IMR-90 (cell line): ENCODE data around the gene MLKL. TPM values are rescaled to one million over a fixed set of nuclear protein-coding genes. Genes with fewer than 3 reads are reported as not detected.
A peak's percentile ranks its signal among the peaks of the same experiment; 100 is the strongest.

ENCODE experiments used
- ATAC-seq: fragments of 200-7000 bp; cut with Tn5 transposase; 2 replicates; pipeline ENCODE4 v1.9.1; 2020; ENCODE audit warnings: low read depth, mild to moderate bottlenecking, moderate library complexity
- BruUV-seq: library from RNA; stranded (reverse); fragments of 400-500 nt; replicated peaks from 2 replicates; lab custom pipeline; 2021; lab: Mats Ljungman, UMichigan
- CTCF ChIA-PET: fragments of 300-600 bp; formaldehyde crosslinking; extraction: SDS; loops from one replicate; lab custom pipeline; 2021; ENCODE audit warnings: antibody characterized with exemption; lab: Yijun Ruan, JAX
- POLR2A ChIA-PET: fragments of 300-600 bp; sonication (Branson Sonifier 250); formaldehyde crosslinking; loops from one replicate; lab custom pipeline; 2022; ENCODE audit warnings: antibody characterized with exemption; ENCODE audit not compliant: unreplicated experiment; lab: Charles Lee
- DNase-seq: peaks from one replicate; pipeline ENCODE4 v3.0.0; 2013
- H2AFZ ChIP-seq: replicated peaks from 2 replicates; pipeline ENCODE3; 2013; ENCODE audit warnings: low read length, mild to moderate bottlenecking; ENCODE audit not compliant: poor library complexity
- H2AK5ac ChIP-seq: 2 replicates; pipeline ENCODE4 v1.6.1; 2013; ENCODE audit warnings: low read depth, low read length, inconsistent platforms
- H2AK9ac ChIP-seq: replicated peaks from 2 replicates; pipeline ENCODE3; 2013; ENCODE audit warnings: mild to moderate bottlenecking, low read depth, low read length, moderate library complexity; ENCODE audit not compliant: poor library complexity
- H2BK120ac ChIP-seq: 2 replicates; pipeline ENCODE4 v1.6.1; 2013; ENCODE audit warnings: low read depth, low read length, inconsistent platforms
- H2BK15ac ChIP-seq: 3 replicates; pipeline ENCODE4 v1.6.1; 2013; ENCODE audit warnings: low read depth, low read length, inconsistent platforms
- H2BK20ac ChIP-seq: 2 replicates; pipeline ENCODE4 v1.6.1; 2013; ENCODE audit warnings: low read depth, mild to moderate bottlenecking, inconsistent platforms, low read length, moderate library complexity
- H2BK5ac ChIP-seq: 2 replicates; pipeline ENCODE4 v1.6.1; 2013; ENCODE audit warnings: mild to moderate bottlenecking, low read depth, low read length, inconsistent platforms; ENCODE audit not compliant: poor library complexity, severe bottlenecking
- H3K14ac ChIP-seq: replicated peaks from 2 replicates; pipeline ENCODE4 v1.6.1; 2013; ENCODE audit warnings: low read depth, low read length, inconsistent platforms
- H3K18ac ChIP-seq: 2 replicates; pipeline ENCODE4 v1.6.1; 2013; ENCODE audit warnings: low read depth, low read length, control low read depth
- H3K23ac ChIP-seq: 2 replicates; pipeline ENCODE4 v1.6.1; 2013; ENCODE audit warnings: low read depth, low read length, inconsistent platforms
- H3K27ac ChIP-seq: 2 replicates; pipeline ENCODE4 v1.5.1; 2013; ENCODE audit warnings: mild to moderate bottlenecking, control low read depth, low read length; ENCODE audit not compliant: insufficient read depth
- H3K27me3 ChIP-seq: 2 replicates; pipeline ENCODE4 v1.6.1; 2013; ENCODE audit warnings: low read length; ENCODE audit not compliant: control insufficient read depth, insufficient read depth
- H3K36me3 ChIP-seq: 2 replicates; pipeline ENCODE4 v1.6.1; 2013; ENCODE audit warnings: low read length, mixed read lengths; ENCODE audit not compliant: control insufficient read depth, insufficient read depth
- H3K4ac ChIP-seq: 2 replicates; pipeline ENCODE4 v1.6.1; 2013; ENCODE audit warnings: low read depth, low read length, inconsistent platforms
- H3K4me1 ChIP-seq: 2 replicates; pipeline ENCODE4 v1.6.1; 2013; ENCODE audit warnings: low read length, mixed read lengths; ENCODE audit not compliant: control insufficient read depth, insufficient read depth
- H3K4me2 ChIP-seq: 2 replicates; pipeline ENCODE4 v1.6.1; 2013; ENCODE audit warnings: low read depth, mild to moderate bottlenecking, control low read depth, low read length, moderate library complexity
- H3K4me3 ChIP-seq: 2 replicates; pipeline ENCODE4 v1.5.1; 2013; ENCODE audit warnings: low read depth, mild to moderate bottlenecking, control low read depth, low read length, moderate library complexity; ENCODE audit not compliant: insufficient read depth
- H3K56ac ChIP-seq: 2 replicates; pipeline ENCODE4 v1.6.1; 2013; ENCODE audit warnings: low read length, inconsistent platforms; ENCODE audit not compliant: insufficient read depth; ENCODE audit errors: extremely low read depth
- H3K79me1 ChIP-seq, 2 experiments: 2 replicates each; pipeline ENCODE4 v1.6.1; 2013; ENCODE audit warnings: low read length in 2 of 2, inconsistent platforms in 1 of 2, low read depth in 1 of 2
- H3K9ac ChIP-seq: 2 replicates; pipeline ENCODE4 v1.6.1; 2013; ENCODE audit warnings: low read depth, low read length, control low read depth
- H3K9me1 ChIP-seq: 2 replicates; pipeline ENCODE4 v1.6.1; 2013; ENCODE audit warnings: low read length, inconsistent platforms; ENCODE audit not compliant: insufficient read depth
- H3K9me3 ChIP-seq: 2 replicates; pipeline ENCODE4 v1.6.1; 2013; ENCODE audit warnings: low read length; ENCODE audit not compliant: control insufficient read depth, insufficient read depth
- H4K20me1 ChIP-seq: 2 replicates; pipeline ENCODE4 v1.6.1; 2013; ENCODE audit warnings: low read length, inconsistent platforms; ENCODE audit not compliant: insufficient read depth
- H4K5ac ChIP-seq: 2 replicates; pipeline ENCODE4 v1.6.1; 2013; ENCODE audit warnings: mild to moderate bottlenecking, low read depth, low read length, control low read depth
- H4K8ac ChIP-seq, 2 experiments: 2 replicates each; pipeline ENCODE4 v1.6.1; 2013; ENCODE audit warnings: low read depth in 2 of 2, low read length in 2 of 2, control low read depth in 1 of 2, inconsistent platforms in 1 of 2
- H4K91ac ChIP-seq: 2 replicates; pipeline ENCODE4 v1.6.1; 2013; ENCODE audit warnings: low read depth, low read length, inconsistent platforms; ENCODE audit not compliant: insufficient read depth
- WGBS, 2 experiments: methylation state at CpG; one replicate each; pipeline versions ENCODE4 v1.1.5 to v1.1.7; 2013; ENCODE audit warnings: missing lambda C conversion rate in 2 of 2; ENCODE audit not compliant: insufficient read length in 1 of 2; ENCODE audit errors: extremely low coverage in 2 of 2; 5-methylcytosine and 5-hydroxymethylcytosine counted together
- dilution Hi-C: fragments of 300-500 bp; cut with HindIII; formaldehyde crosslinking; loops from one replicate; pipeline ENCODE4 v1.14.3; 2018; ENCODE audit warnings: low sequenced_read_pairs; ENCODE audit not compliant: unreplicated experiment
- in situ Hi-C: fragments of 300-500 bp; cut with MboI; formaldehyde crosslinking; loops from 3 replicates; pipeline ENCODE4 v1.14.3; 2019; ENCODE audit warnings: low sequenced_read_pairs, inconsistent platforms, mixed read lengths
- intact Hi-C: fragments of 100-400 bp; cut with micrococcal nuclease; formaldehyde crosslinking; loops from 2 replicates; pipeline ENCODE4 v1.10.0; 2022
- polyA plus RNA-seq, 3 experiments: library from polyadenylated mRNA; depleted of rRNA; stranded (reverse); fragments of >200 nt; gene quantifications; 2 replicates each; pipeline ENCODE4 v1.2.3, GENCODE V29; 2012; ENCODE audit warnings: low replicate concordance in 1 of 3
- total RNA-seq: library from RNA; depleted of rRNA; stranded (reverse); fragments of >200 nt; gene quantifications from 2 replicates; pipeline ENCODE4 v1.2.3, GENCODE V29; 2012
- TF ChIP-seq, protein P1 (sequence below): fragments of 150-350 bp; IDR thresholded peaks from 2 replicates; pipeline ENCODE4 v1.6.1; 2017; ENCODE audit warnings: mild to moderate bottlenecking, antibody characterized with exemption, low read length, low read depth
- TF ChIP-seq, protein P2 (sequence below): conservative IDR thresholded peaks from 2 replicates; pipeline ENCODE4 v1.5.1; 2012; ENCODE audit warnings: mild to moderate bottlenecking, low read depth, low read length, improper control_type of control experiment

The MLKL gene
- total and polyA plus RNA-seq, 2 of the 4 experiments (the other 2 are of a cell fraction), result 3.6 to 4.5 TPM

DNA sequence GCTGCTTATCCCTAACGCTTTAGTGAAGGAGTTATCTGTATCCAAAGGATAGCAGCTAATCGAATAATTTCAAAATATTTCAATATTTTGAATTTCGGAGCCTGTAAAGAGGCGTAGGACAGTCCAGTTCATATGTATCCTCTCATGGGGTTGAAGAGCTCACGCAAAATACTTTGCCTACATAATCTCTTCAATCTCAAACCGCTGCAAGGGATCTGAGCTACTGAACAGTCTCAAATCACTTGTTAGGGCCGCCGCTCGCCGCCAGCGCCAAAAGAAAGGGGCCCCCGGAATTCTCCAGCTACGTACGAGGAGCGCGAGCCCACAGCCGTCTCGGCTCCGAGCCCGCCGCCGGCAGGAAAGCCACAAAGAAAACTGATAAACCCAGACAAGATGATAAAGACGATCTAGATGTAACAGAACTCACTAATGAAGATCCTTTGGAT is 33.4 kb downstream of the MLKL start:
- H3K4me2 ChIP-seq, result peak overlapping the region; percentile 96
- H2BK5ac ChIP-seq, result peak overlapping the region; percentile 49
- peak overlapping the region; percentile 62; the same call in 1 of the 3 replicates for H2BK15ac ChIP-seq
- H4K91ac ChIP-seq, result peak overlapping the region; percentile 46; the same call in 1 of the 2 replicates
- no peak for ATAC-seq
- H2BK20ac ChIP-seq, result no peak overlapping the region
- CTCF ChIA-PET, result interaction anchor here (0.6 kb wide), 2 partner anchors 27 to 184 kb away, joined by 3 to 6 read pairs; no protein-coding TSS in a partner anchor
- H3K9ac ChIP-seq, result peak overlapping the region; percentile 82
- intact Hi-C loops (no loop called here), dilution Hi-C loops (no loop called here), in situ Hi-C loops (no loop called here)
- peaks cover 20 to 22% of the 10 kb centered on the region in 2 experiments for H3K79me1 ChIP-seq
- no peaks in the 10 kb centered on the region for H3K27me3 ChIP-seq
- peak overlapping the region; percentile 23; the same call in 1 of the 2 replicates for H3K14ac ChIP-seq
- H4K5ac ChIP-seq, result peak overlapping the region; percentile 89
- no peaks in the 10 kb centered on the region for H3K4me1 ChIP-seq
- 0 out of 2 replicates have a peak, but pooled peaks cover 3% of the 10 kb centered on the region for H3K9me1 ChIP-seq
- peaks cover 17% of the 10 kb centered on the region for H3K36me3 ChIP-seq
- peak; percentile 3 for DNase-seq
- WGBS, 2 experiments, result no CpG with 5 or more reads among the region's 23 CpGs
- BruUV-seq, result no TSS peak
- H2BK120ac ChIP-seq, result peak overlapping the region; percentile 22; the same call in 1 of the 2 replicates
- peak overlapping the region; percentile 61; the same call in 1 of the 2 replicates for H3K27ac ChIP-seq
- POLR2A ChIA-PET, result no interaction called here
- peak overlapping the region; percentile 55 for H3K4me3 ChIP-seq
- H3K23ac ChIP-seq, result peak overlapping the region; percentile 71; the same call in 1 of the 2 replicates
- no peak overlapping the region for H2AK5ac ChIP-seq
- H3K4ac ChIP-seq, result peak overlapping the region; percentile 24; the same call in 1 of the 2 replicates
- H2AFZ ChIP-seq, result peak overlapping the region; percentile 86
- peak overlapping the region; percentile 67 for H3K56ac ChIP-seq
- peak overlapping the region; percentile 83 to 94 for H4K8ac ChIP-seq
- H3K9me3 ChIP-seq, result no peaks in the 10 kb centered on the region
- H2AK9ac ChIP-seq, result no peak overlapping the region
- peak overlapping the region; percentile 45; the same call in 1 of the 2 replicates for H3K18ac ChIP-seq
- no peaks in the 10 kb centered on the region; the same call in none of the 2 replicates for H4K20me1 ChIP-seq
- TF ChIP-seq, protein P1, sequence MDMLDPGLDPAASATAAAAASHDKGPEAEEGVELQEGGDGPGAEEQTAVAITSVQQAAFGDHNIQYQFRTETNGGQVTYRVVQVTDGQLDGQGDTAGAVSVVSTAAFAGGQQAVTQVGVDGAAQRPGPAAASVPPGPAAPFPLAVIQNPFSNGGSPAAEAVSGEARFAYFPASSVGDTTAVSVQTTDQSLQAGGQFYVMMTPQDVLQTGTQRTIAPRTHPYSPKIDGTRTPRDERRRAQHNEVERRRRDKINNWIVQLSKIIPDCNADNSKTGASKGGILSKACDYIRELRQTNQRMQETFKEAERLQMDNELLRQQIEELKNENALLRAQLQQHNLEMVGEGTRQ, result no peak
- TF ChIP-seq, protein P2, sequence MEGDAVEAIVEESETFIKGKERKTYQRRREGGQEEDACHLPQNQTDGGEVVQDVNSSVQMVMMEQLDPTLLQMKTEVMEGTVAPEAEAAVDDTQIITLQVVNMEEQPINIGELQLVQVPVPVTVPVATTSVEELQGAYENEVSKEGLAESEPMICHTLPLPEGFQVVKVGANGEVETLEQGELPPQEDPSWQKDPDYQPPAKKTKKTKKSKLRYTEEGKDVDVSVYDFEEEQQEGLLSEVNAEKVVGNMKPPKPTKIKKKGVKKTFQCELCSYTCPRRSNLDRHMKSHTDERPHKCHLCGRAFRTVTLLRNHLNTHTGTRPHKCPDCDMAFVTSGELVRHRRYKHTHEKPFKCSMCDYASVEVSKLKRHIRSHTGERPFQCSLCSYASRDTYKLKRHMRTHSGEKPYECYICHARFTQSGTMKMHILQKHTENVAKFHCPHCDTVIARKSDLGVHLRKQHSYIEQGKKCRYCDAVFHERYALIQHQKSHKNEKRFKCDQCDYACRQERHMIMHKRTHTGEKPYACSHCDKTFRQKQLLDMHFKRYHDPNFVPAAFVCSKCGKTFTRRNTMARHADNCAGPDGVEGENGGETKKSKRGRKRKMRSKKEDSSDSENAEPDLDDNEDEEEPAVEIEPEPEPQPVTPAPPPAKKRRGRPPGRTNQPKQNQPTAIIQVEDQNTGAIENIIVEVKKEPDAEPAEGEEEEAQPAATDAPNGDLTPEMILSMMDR, result no peak
